ENCODE measurements around the gene CYP26B1.

The CYP26B1 gene

GRCh38 chr2:72141032-72141645 lies 6.5 kb downstream of the CYP26B1 start:
- DNase-seq (ENCODE audit: low spot score): no peak

GRCh38 chr2:72140621-72140960 lies 7.1 kb downstream of the CYP26B1 start:
- DNase-seq (ENCODE audit: low spot score): no peak

GRCh38 chr2:72139874-72140620 lies 7.6 kb downstream of the CYP26B1 start:
- DNase-seq (ENCODE audit: low spot score): no peak

GRCh38 chr2:72139471-72139873 lies 8.2 kb downstream of the CYP26B1 start:
- DNase-seq (ENCODE audit: low spot score): no peak

- DNase-seq (ENCODE audit: low spot score): no peak
These were observed 8.7 kb downstream of the CYP26B1 start for GRCh38 chr2:72138921-72139381.

GRCh38 chr2:72138011-72138881 lies 9.4 kb downstream of the CYP26B1 start:
- peak; percentile 68 for DNase-seq (ENCODE audit: low spot score)

GRCh38 chr2:72137498-72138010 lies 10.1 kb downstream of the CYP26B1 start:
- peak; percentile 46 for DNase-seq (ENCODE audit: low spot score)

GRCh38 chr2:72136933-72137497 lies 10.6 kb downstream of the CYP26B1 start:
- no peak for DNase-seq (ENCODE audit: low spot score)

- DNase-seq (ENCODE audit: low spot score): no peak
These were observed 11.3 kb downstream of the CYP26B1 start for GRCh38 chr2:72136331-72136730.

GRCh38 chr2:72135921-72136320 lies 11.7 kb downstream of the CYP26B1 start:
- no peak for DNase-seq (ENCODE audit: low spot score)

- no peak for DNase-seq (ENCODE audit: low spot score)
These were observed 12.5 kb downstream of the CYP26B1 start for GRCh38 chr2:72134997-72135800.

GRCh38 chr2:72134408-72134996 lies 13.2 kb downstream of the CYP26B1 start:
- no peak for DNase-seq (ENCODE audit: low spot score)

GRCh38 chr2:72133721-72134407 lies 13.8 kb downstream of the CYP26B1 start:
- no peak for DNase-seq (ENCODE audit: low spot score)

- no peak for DNase-seq (ENCODE audit: low spot score)
These were observed 14.5 kb downstream of the CYP26B1 start for GRCh38 chr2:72132981-72133720.

GRCh38 chr2:72131916-72132841 lies 15.5 kb downstream of the CYP26B1 start:
- DNase-seq (ENCODE audit: low spot score): no peak

- no peak for DNase-seq (ENCODE audit: low spot score)
These were observed 16.2 kb downstream of the CYP26B1 start for GRCh38 chr2:72131371-72131891.

GRCh38 chr2:72130659-72131360 lies 16.9 kb downstream of the CYP26B1 start:
- DNase-seq (ENCODE audit: low spot score): no peak

Data from SW480 (cell line).